Measurements from ENCODE around the gene CSH2.

GRCh38 chr17:63914471-63914870 is 41.0 kb upstream of the CSH2 start:
- TF ChIP-seq CTCF (IDR thresholded peaks at IDR 0.05; ENCODE audit: low read depth, low read length): no peak
- TF ChIP-seq MYC (IDR thresholded peaks at IDR 0.05; ENCODE audit: low read depth, low read length): no peak
- no peak for TF ChIP-seq POLR2A (IDR thresholded peaks at IDR 0.05; ENCODE audit: extremely low read depth, insufficient read length)

Measured in NB4 (cell line).